Trophoblast cell (in vitro differentiated cells and primary cell): Measurements from ENCODE around the gene DCXR.

Experiments used
- DNase-seq, 2 donors: peaks; one replicate each; pipeline ENCODE4 v3.0.0-alpha.2; 2016
- H2AFZ ChIP-seq: 2 replicates; pipeline ENCODE4 v1.6.1; 2013; ENCODE audit warnings: low read length, moderate library complexity, mild to moderate bottlenecking; ENCODE audit not compliant: insufficient read depth, poor library complexity
- H2AK5ac ChIP-seq: 2 replicates; pipeline ENCODE4 v1.6.1; 2013; ENCODE audit warnings: mild to moderate bottlenecking, low read length
- H2BK120ac ChIP-seq: 2 replicates; pipeline ENCODE4 v1.6.1; 2013; ENCODE audit warnings: low read length, mild to moderate bottlenecking, moderate library complexity; ENCODE audit not compliant: insufficient read depth, poor library complexity
- H2BK12ac ChIP-seq: 2 replicates; pipeline ENCODE4 v1.6.1; 2013; ENCODE audit warnings: mild to moderate bottlenecking, low read length, moderate library complexity
- H2BK5ac ChIP-seq: 2 replicates; pipeline ENCODE4 v1.6.1; 2013; ENCODE audit warnings: low read length, low read depth, moderate library complexity, mild to moderate bottlenecking; ENCODE audit not compliant: poor library complexity
- H3K14ac ChIP-seq: 2 replicates; pipeline ENCODE4 v1.6.1; 2013; ENCODE audit warnings: mild to moderate bottlenecking, low read length
- H3K18ac ChIP-seq: 2 replicates; pipeline ENCODE4 v1.6.1; 2013; ENCODE audit warnings: mild to moderate bottlenecking, low read length
- H3K23ac ChIP-seq: 2 replicates; pipeline ENCODE4 v1.6.1; 2013; ENCODE audit warnings: low read length
- H3K27ac ChIP-seq: 2 replicates; pipeline ENCODE4 v1.5.1; 2013; ENCODE audit warnings: low read depth, mild to moderate bottlenecking, inconsistent platforms, low read length, moderate library complexity
- H3K27me3 ChIP-seq: 2 replicates; pipeline ENCODE4 v1.6.1; 2013; ENCODE audit warnings: inconsistent platforms, mild to moderate bottlenecking, low read length, moderate library complexity; ENCODE audit not compliant: insufficient read depth
- H3K36me3 ChIP-seq, 2 experiments: 1 replicate in 1 of 2; 2 replicates in 1 of 2; pipeline ENCODE4 v1.6.1; 2013; ENCODE audit warnings: low read length in 2 of 2, mild to moderate bottlenecking in 2 of 2, moderate library complexity in 1 of 2; ENCODE audit not compliant: insufficient read depth in 2 of 2, control insufficient read depth in 1 of 2
- H3K4ac ChIP-seq: 2 replicates; pipeline ENCODE4 v1.6.1; 2013; ENCODE audit warnings: low read depth, mild to moderate bottlenecking, low read length, moderate library complexity
- H3K4me1 ChIP-seq, 2 experiments: 1 replicate in 1 of 2; 2 replicates in 1 of 2; pipeline ENCODE4 v1.6.1; 2013; ENCODE audit warnings: low read length in 2 of 2, mild to moderate bottlenecking in 2 of 2, moderate library complexity in 1 of 2; ENCODE audit not compliant: insufficient read depth in 2 of 2, control insufficient read depth in 1 of 2
- H3K4me2 ChIP-seq: 2 replicates; pipeline ENCODE4 v1.6.1; 2013; ENCODE audit warnings: inconsistent platforms, mild to moderate bottlenecking, low read length, moderate library complexity
- H3K4me3 ChIP-seq: 2 replicates; pipeline ENCODE4 v1.5.1; 2013; ENCODE audit warnings: mild to moderate bottlenecking, low read depth, low read length, inconsistent platforms
- H3K79me1 ChIP-seq: one replicate; pipeline ENCODE4 v1.6.1; 2013; ENCODE audit warnings: low read length
- H3K79me2 ChIP-seq: 2 replicates; pipeline ENCODE4 v1.6.1; 2013; ENCODE audit warnings: low read length, mild to moderate bottlenecking; ENCODE audit not compliant: control insufficient read depth, insufficient read depth, poor library complexity
- H3K9ac ChIP-seq: 2 replicates; pipeline ENCODE4 v1.6.1; 2013; ENCODE audit warnings: mild to moderate bottlenecking, low read length
- H3K9me3 ChIP-seq: 2 replicates; pipeline ENCODE4 v1.6.1; 2013; ENCODE audit warnings: low read depth, mild to moderate bottlenecking, control low read depth, inconsistent platforms, low read length; ENCODE audit not compliant: insufficient read depth
- H4K12ac ChIP-seq: 2 replicates; pipeline ENCODE4 v1.6.1; 2013; ENCODE audit warnings: low read depth, mild to moderate bottlenecking, low read length, moderate library complexity
- H4K8ac ChIP-seq: 2 replicates; pipeline ENCODE4 v1.6.1; 2013; ENCODE audit warnings: low read depth, mild to moderate bottlenecking, low read length, moderate library complexity
- H4K91ac ChIP-seq: one replicate; pipeline ENCODE4 v1.6.1; 2013; ENCODE audit warnings: low read depth, mild to moderate bottlenecking, low read length, moderate library complexity
- WGBS: extraction: QIAGEN DNeasy Blood & Tissue Kit; methylation state at CpG from one replicate; pipeline ENCODE4 v1.1.7; 2013; ENCODE audit warnings: missing lambda C conversion rate; ENCODE audit not compliant: insufficient read length, insufficient coverage; ENCODE audit errors: extremely low coverage; 5-methylcytosine and 5-hydroxymethylcytosine counted together

Gene DCXR

DNA sequence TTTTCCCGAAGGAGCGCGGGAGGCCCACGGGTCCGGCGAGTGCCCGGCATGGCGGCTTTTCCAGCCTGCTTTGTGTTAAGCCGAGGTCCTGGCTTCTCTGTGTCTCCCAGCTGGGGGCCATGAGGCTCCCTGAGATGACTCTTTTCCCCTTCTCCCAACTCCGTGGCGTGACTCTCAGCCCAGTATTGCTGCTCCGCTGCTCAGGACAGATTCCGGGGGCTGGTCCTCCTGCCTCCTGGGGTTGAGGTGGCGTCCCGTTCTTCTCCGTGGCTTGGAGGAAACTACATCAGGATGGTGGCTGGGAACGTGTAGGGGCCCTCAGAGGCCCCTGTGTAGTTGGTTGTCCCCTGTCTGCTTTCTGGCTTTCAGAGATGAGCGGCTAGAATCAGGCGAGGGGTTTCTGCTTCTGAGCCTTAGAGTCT lies 15.2 kb upstream of the DCXR start:
- H2BK12ac ChIP-seq = no peak overlapping the region
- no peak overlapping the region for H4K8ac ChIP-seq
- peaks cover 4% of the 10 kb centered on the region for H3K9me3 ChIP-seq
- peak overlapping the region; percentile 91 for H3K9ac ChIP-seq
- no peak overlapping the region for H3K18ac ChIP-seq
- peak overlapping the region; percentile 49 for H4K12ac ChIP-seq
- no peak overlapping the region for H3K27ac ChIP-seq
- H4K91ac ChIP-seq = no peak overlapping the region
- peaks cover 9% of the 10 kb centered on the region for H3K79me2 ChIP-seq
- no peak overlapping the region for H3K14ac ChIP-seq
- peaks cover 66 to 71% of the 10 kb centered on the region in 2 experiments for H3K36me3 ChIP-seq
- no peak overlapping the region for H3K23ac ChIP-seq
- peak overlapping the region; percentile 86 for H3K4me3 ChIP-seq
- no peak overlapping the region for H2AFZ ChIP-seq
- no peaks in the 10 kb centered on the region for H3K27me3 ChIP-seq
- WGBS = no CpG with 5 or more reads among the region's 19 CpGs
- H2AK5ac ChIP-seq = no peak overlapping the region
- H3K4ac ChIP-seq = peak overlapping the region; percentile 62
- H3K4me2 ChIP-seq = peak overlapping the region; percentile 100
- peaks cover 4% of the 10 kb centered on the region for H3K79me1 ChIP-seq
- H2BK5ac ChIP-seq = no peak overlapping the region
- no peak for DNase-seq
- H2BK120ac ChIP-seq = no peak overlapping the region
- peaks cover 14 to 15% of the 10 kb centered on the region in 2 experiments for H3K4me1 ChIP-seq

DNA sequence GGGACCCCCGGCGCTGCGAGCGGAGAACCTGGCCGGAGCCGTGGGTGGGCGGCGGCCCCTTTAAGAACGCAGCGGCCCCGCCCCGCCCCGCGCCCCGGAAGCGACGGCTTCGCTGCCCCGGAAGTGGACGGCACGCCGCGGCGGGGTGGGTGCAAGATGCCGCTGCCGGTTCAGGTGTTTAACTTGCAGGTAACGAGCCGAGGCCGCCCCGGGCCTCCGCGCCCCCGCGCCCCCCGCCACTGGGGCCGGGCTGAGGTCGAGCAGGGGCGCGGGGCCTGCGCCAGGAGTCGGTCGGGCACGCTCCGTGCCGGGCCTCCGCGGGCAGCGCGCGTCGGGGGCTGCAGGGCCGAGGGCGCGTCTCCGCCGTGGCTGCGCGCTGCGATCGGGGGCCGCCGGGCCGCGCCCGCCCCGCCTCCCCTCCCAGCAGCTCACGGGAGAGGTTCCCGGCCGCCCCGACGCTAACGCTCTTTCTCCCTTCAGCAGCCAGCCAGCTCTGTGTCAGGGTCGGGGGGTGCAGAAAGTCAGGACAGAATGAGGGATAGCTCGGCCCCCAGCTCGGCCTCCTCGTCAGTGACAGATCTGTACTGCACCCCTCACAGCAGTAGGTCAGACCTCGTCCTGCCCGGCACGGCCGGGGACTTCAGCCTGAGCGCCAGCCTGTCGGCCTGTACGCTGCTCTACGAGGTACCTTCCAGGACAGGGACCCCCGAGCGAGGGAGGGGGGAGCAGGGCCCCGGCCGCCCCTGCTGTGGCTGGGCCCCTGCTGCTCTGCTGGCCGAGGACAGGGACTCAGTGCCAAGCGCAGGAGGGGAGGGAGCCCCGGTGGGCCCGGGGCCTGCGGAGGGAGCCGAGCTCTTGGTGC lies 14.5 kb upstream of the DCXR start, which contains the start of the genes GPS1 and RFNG:
Gene GPS1 (plus strand): TSS at position 123 of the 862 bp plus-strand sequence. CDS start 34 bp downstream, at position 157.
Gene RFNG (minus strand): TSS at position 36 of the 862 bp plus-strand sequence. CDS start 45 bp downstream, outside the sequence.
- peak; percentile 49 to 69 for DNase-seq
- Histone ChIP-seq H3K27ac (no peak within 1 kb of the TSS), H3K4me3 (peak within 1 kb of the TSS; percentile 86), H3K9ac (peak within 1 kb of the TSS; percentile 91), H3K18ac (peak within 1 kb of the TSS; percentile 53), H4K91ac (peak within 1 kb of the TSS; percentile 41), H3K4me1 (peaks cover 14 to 15% of the 10 kb centered on the region in 2 experiments), H4K8ac (peak within 1 kb of the TSS; percentile 87), H3K9me3 (peaks cover 7% of the 10 kb centered on the region), H3K14ac (peak within 1 kb of the TSS; percentile 82), H3K36me3 (peaks cover 66 to 71% of the 10 kb centered on the region in 2 experiments), H3K27me3 (no peaks in the 10 kb centered on the region), H3K4me2 (peak within 1 kb of the TSS; percentile 100), H3K4ac (peak within 1 kb of the TSS; percentile 62), H2BK120ac (peak within 1 kb of the TSS; percentile 17), H2BK5ac (no peak within 1 kb of the TSS), H4K12ac (peak within 1 kb of the TSS; percentile 49), H2BK12ac (no peak within 1 kb of the TSS), H3K23ac (no peak within 1 kb of the TSS), H3K79me2 (peaks cover 9% of the 10 kb centered on the region), H2AFZ (peak within 1 kb of the TSS; percentile 78), H2AK5ac (peak within 1 kb of the TSS; percentile 73), H3K79me1 (peaks cover 4% of the 10 kb centered on the region)
- no CpG with 5 or more reads among the region's 94 CpGs for WGBS

DNA sequence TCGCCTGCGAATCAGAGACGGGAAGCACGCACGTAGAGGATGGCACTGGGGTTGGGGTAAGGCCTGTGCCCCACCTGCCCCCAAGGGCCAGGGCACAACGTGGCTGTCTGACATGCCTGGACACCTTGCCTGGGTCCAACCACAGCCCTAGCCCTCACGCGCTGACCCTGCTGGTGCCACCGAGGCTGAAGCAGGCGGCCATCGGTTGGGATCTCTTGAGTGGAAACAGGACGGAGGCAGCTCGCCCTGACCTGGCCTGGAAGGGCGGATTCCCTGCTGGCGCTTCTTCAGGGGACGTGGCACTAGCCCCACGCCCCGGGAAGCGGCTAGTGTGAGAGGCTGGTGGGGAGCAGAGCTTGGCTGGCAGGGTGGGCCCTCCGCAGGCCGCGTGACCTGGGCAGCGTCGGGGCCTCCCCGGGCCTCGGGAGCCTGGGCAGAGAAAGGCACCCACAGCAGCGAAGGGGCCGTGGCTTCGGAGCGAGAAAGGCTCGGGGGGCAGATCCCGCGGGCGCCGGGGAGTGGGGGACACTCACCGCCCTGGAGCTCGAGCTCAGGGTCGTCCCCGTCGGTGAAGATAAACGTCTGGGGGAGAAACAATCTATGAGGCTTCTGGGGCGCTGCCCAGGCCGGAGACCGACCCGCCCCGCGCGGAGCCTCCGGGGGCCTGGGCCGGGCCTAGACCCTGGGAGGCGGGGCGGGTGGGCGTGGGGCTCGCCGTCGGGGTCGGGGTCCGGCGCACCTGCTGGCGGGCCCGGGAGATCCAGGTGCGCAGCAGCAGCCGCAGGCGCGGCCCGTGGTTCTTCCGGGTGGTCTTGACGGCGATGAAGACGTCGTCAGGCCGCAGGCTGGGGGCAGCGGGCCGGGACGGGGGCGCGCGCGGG lies 13.5 kb upstream of the DCXR start:
- Histone ChIP-seq H4K12ac (peak overlapping the region; percentile 3), H3K4ac (peak overlapping the region; percentile 50), H3K27me3 (no peaks in the 10 kb centered on the region), H3K79me1 (peaks cover 4% of the 10 kb centered on the region), H4K8ac (peak overlapping the region; percentile 18), H3K9ac (peak overlapping the region; percentile 70), H3K4me3 (peak overlapping the region; percentile 86), H3K27ac (no peak overlapping the region), H3K18ac (peak overlapping the region; percentile 52), H3K4me2 (peak overlapping the region; percentile 74), H4K91ac (peak overlapping the region; percentile 12), H3K14ac (peak overlapping the region; percentile 82), H3K9me3 (peaks cover 8% of the 10 kb centered on the region), H3K36me3 (peaks cover 59 to 64% of the 10 kb centered on the region in 2 experiments), H2AK5ac (peak overlapping the region; percentile 3), H3K23ac (no peak overlapping the region), H2BK120ac (peak overlapping the region; percentile 17), H3K4me1 (peaks cover 14 to 15% of the 10 kb centered on the region in 2 experiments), H2BK5ac (no peak overlapping the region), H3K79me2 (peaks cover 9% of the 10 kb centered on the region), H2BK12ac (no peak overlapping the region), H2AFZ (peak overlapping the region; percentile 9)
- DNase-seq = no peak
- no CpG with 5 or more reads among the region's 79 CpGs for WGBS

DNA sequence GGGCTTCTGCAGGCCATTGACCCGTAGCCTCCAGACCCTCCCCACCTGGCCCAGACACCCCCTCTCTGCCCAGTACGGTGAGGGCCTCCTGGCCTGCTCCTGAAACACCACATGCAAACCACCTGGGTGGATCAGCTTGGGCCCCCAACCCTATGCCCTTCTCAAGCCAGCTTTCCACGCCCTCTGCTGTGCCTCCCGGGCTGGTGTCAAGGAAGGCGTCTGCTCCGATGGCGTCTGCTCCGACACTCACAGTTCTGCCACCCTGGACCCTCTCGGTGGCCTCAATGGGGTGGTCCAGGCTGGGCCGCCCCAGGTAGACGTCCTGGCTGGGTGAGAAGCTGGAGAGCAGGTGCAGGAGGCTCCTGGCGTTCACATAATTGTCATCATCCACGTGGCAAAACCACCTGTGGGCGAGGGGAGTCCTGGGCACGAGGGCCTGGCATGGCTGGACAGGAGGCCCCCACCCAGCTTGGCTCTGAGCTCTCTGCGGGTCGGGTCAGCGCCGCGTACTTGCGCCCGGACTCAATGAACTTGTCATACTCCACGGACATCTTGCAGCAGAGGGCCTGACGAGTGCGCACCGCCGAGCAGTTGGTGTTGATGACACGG lies 12.8 kb upstream of the DCXR start:
- peak overlapping the region; percentile 3 for H2AK5ac ChIP-seq
- no peak overlapping the region for H3K4ac ChIP-seq
- H4K8ac ChIP-seq = no peak overlapping the region
- H3K9ac ChIP-seq = no peak overlapping the region
- no peak overlapping the region for H2BK120ac ChIP-seq
- no peaks in the 10 kb centered on the region for H3K27me3 ChIP-seq
- peaks cover 52 to 57% of the 10 kb centered on the region in 2 experiments for H3K36me3 ChIP-seq
- H3K23ac ChIP-seq = no peak overlapping the region
- H2BK5ac ChIP-seq = no peak overlapping the region
- no peak overlapping the region for H2AFZ ChIP-seq
- no peak for DNase-seq
- H3K4me1 ChIP-seq = peaks cover 14 to 15% of the 10 kb centered on the region in 2 experiments
- peaks cover 4% of the 10 kb centered on the region for H3K79me1 ChIP-seq
- H3K14ac ChIP-seq = no peak overlapping the region
- H3K4me2 ChIP-seq = peak overlapping the region; percentile 74
- peak overlapping the region; percentile 28 for H3K18ac ChIP-seq
- no CpG with 5 or more reads among the region's 28 CpGs for WGBS
- H4K91ac ChIP-seq = peak overlapping the region; percentile 12
- H3K79me2 ChIP-seq = peaks cover 9% of the 10 kb centered on the region
- no peak overlapping the region for H4K12ac ChIP-seq
- H3K4me3 ChIP-seq = peak overlapping the region; percentile 86
- no peak overlapping the region for H3K27ac ChIP-seq
- H3K9me3 ChIP-seq = peaks cover 7% of the 10 kb centered on the region
- no peak overlapping the region for H2BK12ac ChIP-seq
